ENCODE measurements around the gene GLIS2.

DNA sequence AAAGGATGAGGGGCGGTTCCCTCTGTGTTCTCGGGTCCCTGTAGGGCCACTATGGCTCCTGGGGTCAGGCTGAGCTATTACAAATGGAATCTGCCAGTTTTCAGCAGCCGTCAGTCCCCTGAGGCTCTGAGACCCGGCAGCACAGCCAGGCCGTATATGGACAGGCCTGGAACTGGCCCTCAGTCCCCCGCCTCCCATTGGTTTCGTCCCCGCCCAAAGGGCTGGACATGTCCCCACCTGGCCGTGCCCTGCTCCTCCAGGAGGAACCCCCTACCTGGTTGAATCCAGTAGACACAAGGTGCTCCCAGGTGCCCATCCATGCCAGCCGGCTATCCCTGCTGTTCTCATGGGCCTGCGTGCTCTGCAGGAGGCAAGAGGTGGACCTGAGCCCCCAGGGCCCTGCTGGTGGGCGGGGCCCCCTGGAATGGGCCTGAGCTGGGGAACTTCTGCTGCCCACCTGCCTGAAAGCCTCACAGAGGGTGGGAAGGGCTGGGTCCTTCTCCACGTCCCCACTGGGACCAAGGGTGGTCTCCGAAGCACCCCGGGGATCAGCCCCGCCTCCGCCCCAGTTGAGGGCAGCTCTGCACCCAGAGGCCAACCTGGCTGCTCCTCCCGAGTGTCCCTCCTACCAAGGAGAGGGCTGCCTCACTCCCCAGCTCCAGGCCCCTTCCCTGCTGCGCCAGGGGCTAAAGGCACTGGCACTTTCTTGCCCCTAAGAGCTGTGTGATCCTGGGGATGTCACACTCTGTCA lies 72.6 kb downstream of the GLIS2 start:
- TF ChIP-seq, protein P1, sequence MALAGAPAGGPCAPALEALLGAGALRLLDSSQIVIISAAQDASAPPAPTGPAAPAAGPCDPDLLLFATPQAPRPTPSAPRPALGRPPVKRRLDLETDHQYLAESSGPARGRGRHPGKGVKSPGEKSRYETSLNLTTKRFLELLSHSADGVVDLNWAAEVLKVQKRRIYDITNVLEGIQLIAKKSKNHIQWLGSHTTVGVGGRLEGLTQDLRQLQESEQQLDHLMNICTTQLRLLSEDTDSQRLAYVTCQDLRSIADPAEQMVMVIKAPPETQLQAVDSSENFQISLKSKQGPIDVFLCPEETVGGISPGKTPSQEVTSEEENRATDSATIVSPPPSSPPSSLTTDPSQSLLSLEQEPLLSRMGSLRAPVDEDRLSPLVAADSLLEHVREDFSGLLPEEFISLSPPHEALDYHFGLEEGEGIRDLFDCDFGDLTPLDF (CRISPR knock-in tag; IDR thresholded peaks at IDR 0.05): no peak
- TF ChIP-seq, protein P2, sequence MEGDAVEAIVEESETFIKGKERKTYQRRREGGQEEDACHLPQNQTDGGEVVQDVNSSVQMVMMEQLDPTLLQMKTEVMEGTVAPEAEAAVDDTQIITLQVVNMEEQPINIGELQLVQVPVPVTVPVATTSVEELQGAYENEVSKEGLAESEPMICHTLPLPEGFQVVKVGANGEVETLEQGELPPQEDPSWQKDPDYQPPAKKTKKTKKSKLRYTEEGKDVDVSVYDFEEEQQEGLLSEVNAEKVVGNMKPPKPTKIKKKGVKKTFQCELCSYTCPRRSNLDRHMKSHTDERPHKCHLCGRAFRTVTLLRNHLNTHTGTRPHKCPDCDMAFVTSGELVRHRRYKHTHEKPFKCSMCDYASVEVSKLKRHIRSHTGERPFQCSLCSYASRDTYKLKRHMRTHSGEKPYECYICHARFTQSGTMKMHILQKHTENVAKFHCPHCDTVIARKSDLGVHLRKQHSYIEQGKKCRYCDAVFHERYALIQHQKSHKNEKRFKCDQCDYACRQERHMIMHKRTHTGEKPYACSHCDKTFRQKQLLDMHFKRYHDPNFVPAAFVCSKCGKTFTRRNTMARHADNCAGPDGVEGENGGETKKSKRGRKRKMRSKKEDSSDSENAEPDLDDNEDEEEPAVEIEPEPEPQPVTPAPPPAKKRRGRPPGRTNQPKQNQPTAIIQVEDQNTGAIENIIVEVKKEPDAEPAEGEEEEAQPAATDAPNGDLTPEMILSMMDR (IDR thresholded peaks at IDR 0.05): no peak
- TF ChIP-seq SMAD4 (CRISPR knock-in tag; IDR thresholded peaks at IDR 0.05): no peak
- TF ChIP-seq ETV6 (CRISPR knock-in tag; IDR thresholded peaks at IDR 0.05): no peak
- no peak for TF ChIP-seq KAT7 (CRISPR knock-in tag; IDR thresholded peaks at IDR 0.05; ENCODE audit: borderline replicate concordance)
- TF ChIP-seq GABPB1 (CRISPR knock-in tag; IDR thresholded peaks at IDR 0.05): no peak
- TF ChIP-seq MAX (CRISPR knock-in tag; IDR thresholded peaks at IDR 0.05): no peak
- TF ChIP-seq ZBTB21 (CRISPR knock-in tag; IDR thresholded peaks at IDR 0.05; ENCODE audit: borderline replicate concordance): no peak
- TF ChIP-seq HMGXB4 (CRISPR knock-in tag; IDR thresholded peaks at IDR 0.05): no peak
- no peak for TF ChIP-seq IRF2 (CRISPR knock-in tag; IDR thresholded peaks at IDR 0.05; ENCODE audit: borderline replicate concordance, low read depth)
- TF ChIP-seq, protein P3, sequence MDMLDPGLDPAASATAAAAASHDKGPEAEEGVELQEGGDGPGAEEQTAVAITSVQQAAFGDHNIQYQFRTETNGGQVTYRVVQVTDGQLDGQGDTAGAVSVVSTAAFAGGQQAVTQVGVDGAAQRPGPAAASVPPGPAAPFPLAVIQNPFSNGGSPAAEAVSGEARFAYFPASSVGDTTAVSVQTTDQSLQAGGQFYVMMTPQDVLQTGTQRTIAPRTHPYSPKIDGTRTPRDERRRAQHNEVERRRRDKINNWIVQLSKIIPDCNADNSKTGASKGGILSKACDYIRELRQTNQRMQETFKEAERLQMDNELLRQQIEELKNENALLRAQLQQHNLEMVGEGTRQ (CRISPR knock-in tag; IDR thresholded peaks at IDR 0.05): no peak
- TF ChIP-seq SP1 (CRISPR knock-in tag; conservative IDR thresholded peaks at IDR 0.05): no peak
- no peak for TF ChIP-seq ELF4 (CRISPR knock-in tag; IDR thresholded peaks at IDR 0.05; ENCODE audit: low read depth)
